OCI-LY3 (cell line): ENCODE data around the gene FAM107B.

Experiments
- CTCF ChIP-seq: fragments of 200-600, 300-600 bp; sonication (generic); IDR thresholded peaks from 2 replicates; pipeline ENCODE4 v1.5.1; 2014; ENCODE audit warnings: antibody characterized with exemption, low read length, low read depth
- EZH2phosphoT487 ChIP-seq: fragments of 200-600 bp; shearing (Covaris generic); IDR thresholded peaks from 2 replicates; pipeline ENCODE4 v1.6.1; 2018; ENCODE audit warnings: antibody characterized with exemption, mixed run types, low read depth

- TF ChIP-seq CTCF (no peak), EZH2phosphoT487 (no peak)
These were observed 191.4 kb downstream of the FAM107B start for GRCh38 chr10:14583252-14583651.
